DLD1 (cell line): Measurements from ENCODE around the gene TPGS2.
"Not testable (repeated sequence)": the region's sequence is repeated elsewhere in the genome, so short reads cannot be mapped to it uniquely, and the experiment has no call there.

Experiments
- in situ Hi-C: cut with HindIII; loops from 2 replicates; pipeline ENCODE4 v1.10.0; 2017; ENCODE audit warnings: low sequenced_read_pairs

The TPGS2 gene

DNA sequence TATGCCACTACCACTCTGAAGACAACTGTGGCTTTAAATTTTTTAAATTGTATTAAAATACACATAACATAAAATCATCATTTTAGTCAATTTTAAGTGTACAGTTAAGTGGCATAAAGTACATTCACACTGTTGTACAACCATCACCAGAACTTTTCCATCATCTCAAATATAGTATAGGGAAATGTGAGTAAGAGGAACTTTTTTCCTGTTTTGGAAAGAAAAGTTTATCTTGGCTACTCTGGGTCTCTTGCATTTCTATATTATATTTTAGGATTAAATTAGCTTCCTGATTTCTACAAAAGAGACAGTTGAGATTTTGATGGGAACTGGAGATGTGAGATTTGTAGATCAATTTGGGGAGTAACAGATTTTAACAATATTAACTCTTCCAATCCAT lies 3.3 kb downstream of the TPGS2 start:
- in situ Hi-C loops = no loop called here

GRCh38 chr18:36821681-36822080 lies 7.1 kb downstream of the TPGS2 start:
- in situ Hi-C loops = no loop called here

DNA sequence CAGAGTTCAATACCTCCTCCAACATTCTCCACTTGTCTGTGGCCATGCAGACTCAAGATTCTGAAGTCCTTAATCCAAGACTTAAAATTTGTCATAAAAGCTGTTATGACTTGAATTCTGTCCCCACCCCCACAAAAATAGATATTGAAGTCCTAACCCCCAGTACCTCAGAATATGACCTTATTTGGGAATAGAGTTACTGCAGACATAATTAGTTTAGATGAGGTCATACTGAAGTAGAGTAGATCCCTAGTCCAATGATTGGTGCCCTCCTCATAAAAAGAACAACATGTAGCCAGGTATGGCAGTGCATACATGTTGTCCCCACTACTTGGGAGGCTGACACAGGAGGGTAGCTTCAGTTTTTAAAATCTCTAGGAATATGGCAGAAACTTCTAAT lies 9.2 kb downstream of the TPGS2 start:
- in situ Hi-C loops = no loop called here

DNA sequence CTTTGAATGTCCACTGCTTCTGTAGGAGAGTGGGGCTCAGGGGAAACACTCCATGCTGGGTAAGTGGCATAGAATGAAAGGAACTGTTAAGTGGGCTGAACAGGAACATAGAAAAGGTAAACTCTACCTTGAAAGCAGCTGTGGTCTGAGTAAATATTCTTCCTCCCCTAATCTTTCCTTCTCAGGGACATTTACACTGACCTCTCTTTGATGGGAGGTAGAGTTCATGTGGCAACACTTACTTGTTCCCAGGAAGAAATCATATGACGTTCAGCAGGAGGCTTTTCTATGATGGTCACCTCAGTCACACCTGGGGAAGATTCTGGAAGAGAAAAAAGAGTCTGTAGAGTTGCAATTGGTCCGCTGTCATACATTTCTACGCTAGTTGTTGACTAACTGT lies 10.2 kb downstream of the TPGS2 start:
- in situ Hi-C loops = no loop called here

GRCh38 chr18:36817039-36817438 lies 11.8 kb downstream of the TPGS2 start:
- in situ Hi-C loops = no loop called here

DNA sequence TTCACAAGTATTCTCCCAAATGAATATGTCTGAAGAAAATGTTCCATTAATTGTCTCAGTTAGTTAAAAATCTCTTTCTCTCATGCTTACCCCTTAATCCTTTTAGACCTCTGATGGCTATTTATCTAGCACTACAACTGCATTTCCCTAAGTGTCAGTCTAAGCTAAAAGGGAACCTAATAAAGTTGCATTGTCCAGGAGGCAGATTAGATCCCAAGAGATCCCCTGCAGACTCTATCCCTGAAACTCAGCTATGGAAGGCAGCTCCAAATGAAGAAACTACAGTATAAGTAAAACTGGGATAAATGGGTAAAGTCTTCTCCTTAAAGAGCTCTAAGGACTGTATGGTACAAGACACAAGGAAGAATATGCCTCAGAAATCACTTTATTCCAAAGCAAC lies 12.7 kb downstream of the TPGS2 start:
- in situ Hi-C loops = not testable (repeated sequence)

- in situ Hi-C loops = no loop called here
Measured at GRCh38 chr18:36814994-36815393, 13.8 kb downstream of the TPGS2 start.

GRCh38 chr18:36813824-36814223 lies 15.0 kb downstream of the TPGS2 start:
- in situ Hi-C loops = no loop called here

GRCh38 chr18:36813101-36813775 lies 15.6 kb downstream of the TPGS2 start:
- in situ Hi-C loops = no loop called here

- in situ Hi-C loops = no loop called here
Measured at GRCh38 chr18:36812678-36813077, 16.1 kb downstream of the TPGS2 start.

- in situ Hi-C loops = no loop called here
Measured at GRCh38 chr18:36811955-36812354, 16.8 kb downstream of the TPGS2 start.

DNA sequence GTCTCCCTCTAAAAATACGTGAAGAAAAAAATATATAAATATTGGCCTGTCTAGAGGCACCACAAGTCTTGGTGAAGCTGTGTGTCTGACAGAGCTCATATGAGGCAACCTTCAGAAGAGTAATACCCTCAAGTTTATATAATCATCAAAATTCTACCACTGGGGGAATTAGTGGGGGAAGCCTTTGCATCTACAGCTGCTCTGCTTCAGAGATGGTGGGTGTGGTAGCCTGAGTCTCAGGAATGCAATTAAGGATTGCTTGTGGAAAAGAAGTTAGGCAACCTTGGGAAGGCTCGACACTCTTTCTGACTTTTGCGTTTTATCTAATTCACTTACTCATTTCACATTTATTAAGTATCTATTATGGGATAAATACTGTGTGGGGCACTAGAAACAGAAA lies 17.4 kb downstream of the TPGS2 start:
- in situ Hi-C loops = no loop called here

DNA sequence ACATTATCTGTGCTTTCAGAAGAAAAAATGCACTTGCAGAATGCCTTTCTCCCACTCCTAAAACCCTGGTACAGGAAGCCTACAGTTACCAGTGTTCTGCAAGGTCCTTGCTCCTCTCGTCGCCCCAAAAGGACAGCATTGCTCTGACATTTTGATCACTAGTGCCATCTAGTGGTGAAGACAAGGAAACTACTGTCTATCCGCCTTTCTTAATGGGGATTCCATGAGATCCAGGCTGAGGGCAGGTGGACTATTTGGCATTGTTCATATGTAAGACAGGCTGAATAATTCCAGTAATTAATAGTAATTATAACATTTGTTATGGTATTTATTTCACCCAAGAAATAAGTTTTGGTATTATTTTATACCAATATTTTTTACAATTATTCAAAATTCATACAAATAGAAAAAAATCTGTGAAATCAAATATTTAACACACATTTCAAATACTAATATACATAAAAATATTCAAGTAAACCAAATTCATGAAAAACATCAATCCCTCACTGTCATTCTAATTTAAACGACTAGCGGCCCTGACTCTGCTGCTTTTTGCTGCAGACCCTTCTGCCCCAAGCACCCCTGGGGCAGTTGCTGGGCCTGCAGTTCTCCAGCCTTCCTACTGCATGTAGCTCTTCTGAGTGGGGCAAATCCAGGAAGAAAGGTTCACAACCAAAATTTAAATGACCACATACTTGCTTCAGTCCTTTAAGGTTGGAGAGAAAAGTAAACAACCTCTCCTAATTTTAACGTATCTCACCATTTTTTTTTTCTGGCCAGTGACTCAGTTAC lies 19.0 kb downstream of the TPGS2 start:
- in situ Hi-C loops = no loop called here

DNA sequence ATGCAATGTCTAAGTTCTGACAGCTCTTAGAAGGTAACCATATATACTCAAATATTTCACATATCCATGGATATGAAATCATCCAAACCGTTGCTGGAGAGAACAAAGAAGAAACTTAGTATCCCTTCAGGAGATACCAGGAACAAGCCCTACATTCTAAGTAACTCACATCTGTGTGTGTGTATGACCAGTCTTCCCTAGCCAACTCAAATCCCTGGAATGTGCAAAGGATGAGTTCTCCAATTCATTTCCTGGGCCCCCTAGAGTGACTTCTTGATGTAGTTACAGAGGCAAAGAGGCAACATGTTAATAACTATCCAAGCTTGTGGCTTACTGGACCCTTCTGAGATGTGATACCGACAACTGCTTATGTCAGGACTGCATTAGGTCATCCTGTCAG lies 20.1 kb downstream of the TPGS2 start:
- in situ Hi-C loops = no loop called here

GRCh38 chr18:36805105-36805504 lies 23.7 kb downstream of the TPGS2 start:
- in situ Hi-C loops = no loop called here

DNA sequence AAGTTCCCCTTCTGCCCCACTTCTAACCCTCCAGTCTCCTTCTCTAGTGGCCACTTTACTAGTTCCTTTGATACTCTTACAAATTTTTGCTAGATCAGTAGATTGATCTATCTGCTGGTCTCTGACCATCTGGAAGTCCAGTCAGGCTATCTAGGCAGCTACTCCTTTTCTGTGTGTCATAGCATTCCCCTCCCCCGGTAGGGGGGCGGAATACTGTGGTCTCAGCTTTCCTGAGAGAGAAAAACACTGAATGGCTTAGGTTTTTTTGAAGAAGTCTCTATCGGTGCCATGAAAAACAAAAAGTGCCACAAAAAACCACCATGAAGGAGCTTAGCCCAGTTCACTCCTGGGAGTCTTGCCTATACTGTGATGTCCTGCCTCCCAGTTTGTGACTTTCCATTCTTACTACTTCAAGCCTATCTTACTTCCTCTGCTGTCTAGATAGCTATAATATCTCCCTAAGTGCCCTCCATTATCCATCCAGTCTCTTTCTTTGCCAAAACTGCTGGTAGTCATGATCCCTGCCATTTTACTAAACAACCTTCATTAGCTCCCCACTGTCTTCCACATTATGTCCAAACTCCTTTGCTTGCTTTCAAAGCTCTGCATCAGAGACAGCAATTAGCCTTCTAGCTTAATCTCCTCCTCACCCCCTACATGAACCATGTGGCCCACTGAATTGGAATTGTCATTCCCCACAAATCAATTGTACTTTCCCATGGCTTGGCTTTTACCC lies 29.9 kb downstream of the TPGS2 start:
- in situ Hi-C loops = no loop called here

- in situ Hi-C loops = no loop called here
Measured at GRCh38 chr18:36792634-36793283, 36.0 kb downstream of the TPGS2 start.

- in situ Hi-C loops = no loop called here
Measured at GRCh38 chr18:36786686-36787085, 42.1 kb downstream of the TPGS2 start.

DNA sequence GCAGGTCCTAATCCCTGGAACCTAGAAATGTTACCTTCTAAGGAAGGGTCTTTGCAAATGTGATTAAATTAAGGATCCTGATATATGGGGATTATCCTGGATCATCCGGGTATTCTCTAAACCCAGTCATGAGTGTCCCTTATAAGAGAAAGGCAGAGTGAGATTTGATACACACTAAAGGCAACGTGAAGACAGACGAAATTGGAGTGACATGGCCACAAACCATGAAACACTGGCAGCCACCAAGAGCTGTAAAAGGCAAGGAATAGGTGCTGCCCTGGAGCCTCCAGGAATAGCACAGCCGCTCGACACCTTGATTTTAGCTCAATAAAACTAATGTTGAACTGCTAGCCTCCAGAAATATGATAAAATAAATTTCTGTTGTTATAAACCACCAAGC lies 45.0 kb downstream of the TPGS2 start:
- in situ Hi-C loops = no loop called here

DNA sequence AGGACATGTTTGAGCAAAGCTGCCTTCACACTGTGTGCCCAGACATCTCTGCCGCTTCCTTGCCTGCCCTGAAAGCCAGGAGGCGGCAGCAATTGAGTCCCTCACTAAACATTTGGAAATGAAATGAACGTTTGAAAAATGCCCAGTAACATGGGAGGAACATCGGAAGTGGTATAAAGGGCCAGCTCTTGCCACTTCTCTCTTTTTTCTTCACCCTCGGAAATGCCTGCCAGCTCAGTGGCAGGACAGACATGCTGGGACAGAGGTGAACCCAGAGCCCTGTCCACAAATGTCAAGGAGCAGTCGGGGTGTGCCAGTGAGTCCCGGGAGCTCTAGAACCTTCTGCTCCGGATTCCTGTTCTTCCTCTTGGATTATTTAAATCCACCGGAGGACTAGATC lies 46.1 kb downstream of the TPGS2 start:
- in situ Hi-C loops = no loop called here

- in situ Hi-C loops = no loop called here
Measured at GRCh38 chr18:36780748-36781147, 48.1 kb downstream of the TPGS2 start.
